Measurements from ENCODE around the gene ST6GALNAC2.

Gene ST6GALNAC2

DNA sequence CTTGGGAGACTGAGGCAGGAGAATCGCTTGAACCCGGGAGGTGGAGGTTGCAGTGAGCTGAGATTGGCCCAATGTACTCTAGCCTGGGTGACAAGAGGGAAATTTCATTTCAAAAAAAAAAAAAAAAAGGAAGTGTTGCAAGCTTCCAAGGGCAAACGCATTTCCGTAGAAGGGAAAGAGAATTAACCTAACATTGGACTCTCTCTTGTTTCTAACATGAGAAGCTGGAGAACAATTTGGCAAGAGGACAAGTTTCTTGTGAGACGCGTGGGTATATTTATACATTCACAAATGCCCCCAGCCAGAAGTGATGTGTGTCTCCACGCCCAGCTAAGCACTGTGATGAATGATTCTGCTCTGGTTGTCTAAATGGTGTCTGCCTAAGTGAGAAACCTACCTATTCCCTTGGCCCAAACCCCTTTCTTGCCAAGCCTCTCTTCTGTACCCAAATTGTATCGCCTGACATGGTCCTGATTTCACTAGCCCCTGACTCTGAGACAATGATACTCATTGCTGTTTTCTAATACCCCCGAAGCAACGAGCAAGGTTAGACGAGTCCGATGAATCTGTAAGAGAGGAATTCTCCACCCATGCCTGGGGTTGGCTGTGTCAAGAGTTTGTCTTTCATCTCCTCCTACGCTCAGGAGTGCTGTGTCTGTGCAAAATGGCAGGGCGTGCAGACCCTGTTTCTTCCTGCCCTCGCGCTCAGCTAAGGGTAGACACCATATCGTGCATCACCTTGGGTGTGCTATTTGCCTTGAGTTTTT, 14.2 kb upstream of the ST6GALNAC2 start:
- DNase-seq (ENCODE audit: low spot score) = no peak

GRCh38 chr17:76598004-76598439, 12.4 kb upstream of the ST6GALNAC2 start:
- DNase-seq (ENCODE audit: low spot score) = no peak

DNA sequence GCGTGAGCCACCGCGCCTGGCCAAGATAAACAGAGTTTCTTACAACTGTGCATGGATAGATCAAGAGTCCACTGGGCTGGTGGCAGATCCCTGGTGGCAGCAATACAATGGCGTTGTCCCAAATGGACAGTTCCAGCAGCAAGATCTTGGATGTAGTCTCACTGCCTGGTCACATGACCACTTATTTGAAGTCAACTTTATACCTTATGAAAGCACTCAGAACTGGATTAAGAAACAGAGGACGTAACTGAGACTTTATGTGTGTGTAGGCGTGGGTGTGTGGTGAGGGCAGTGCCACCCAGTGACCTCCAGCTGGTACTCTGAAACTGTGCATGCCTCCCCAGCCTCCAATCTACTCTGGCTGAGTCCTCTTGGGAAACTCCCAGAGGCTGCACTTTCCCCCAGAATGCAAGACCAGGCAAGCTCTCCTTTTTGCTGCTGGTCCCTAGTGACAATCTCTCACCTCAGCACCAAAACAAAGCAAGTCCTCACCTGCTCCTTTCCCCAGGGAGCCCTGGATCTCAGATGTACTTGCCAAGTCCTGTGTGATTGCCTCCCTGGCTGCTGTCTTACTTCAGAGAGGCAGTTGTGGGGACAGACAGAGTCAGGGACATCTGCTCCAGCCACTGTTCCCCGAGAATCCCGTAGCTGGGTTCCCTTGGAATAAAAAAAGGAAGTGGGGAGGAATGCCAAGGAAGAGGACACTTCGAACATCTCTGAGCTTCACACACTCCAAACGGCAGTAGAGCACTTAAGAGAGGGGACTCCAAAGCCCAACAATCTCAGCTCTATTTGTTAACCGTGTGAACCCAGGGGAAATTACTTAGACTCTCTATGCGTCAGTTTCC, 11.7 kb upstream of the ST6GALNAC2 start:
- no peak for DNase-seq (ENCODE audit: low spot score)

- no peak for DNase-seq (ENCODE audit: low spot score)
Observed at GRCh38 chr17:76594690-76595089, 9.0 kb upstream of the ST6GALNAC2 start.

DNA sequence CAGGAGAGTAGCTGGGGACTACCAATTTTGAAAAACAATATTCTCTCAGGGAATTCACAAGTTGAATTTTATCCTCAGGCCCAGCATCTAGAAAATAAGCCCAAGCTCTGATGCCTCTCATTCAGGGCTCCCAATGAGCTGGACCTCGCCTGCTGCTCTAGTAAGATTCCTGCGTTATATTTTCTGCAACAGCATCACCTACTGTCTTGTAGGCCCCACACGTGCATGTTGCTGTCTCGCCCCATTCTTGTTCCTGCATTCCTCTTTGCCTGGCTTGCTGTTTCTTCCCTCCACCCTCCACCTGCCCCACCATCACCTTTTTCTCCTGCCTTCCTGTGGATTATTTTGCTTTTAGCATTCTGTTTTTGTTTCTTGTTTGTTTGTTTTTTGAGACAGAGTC, 8.3 kb upstream of the ST6GALNAC2 start:
- no peak for DNase-seq (ENCODE audit: low spot score)

DNA sequence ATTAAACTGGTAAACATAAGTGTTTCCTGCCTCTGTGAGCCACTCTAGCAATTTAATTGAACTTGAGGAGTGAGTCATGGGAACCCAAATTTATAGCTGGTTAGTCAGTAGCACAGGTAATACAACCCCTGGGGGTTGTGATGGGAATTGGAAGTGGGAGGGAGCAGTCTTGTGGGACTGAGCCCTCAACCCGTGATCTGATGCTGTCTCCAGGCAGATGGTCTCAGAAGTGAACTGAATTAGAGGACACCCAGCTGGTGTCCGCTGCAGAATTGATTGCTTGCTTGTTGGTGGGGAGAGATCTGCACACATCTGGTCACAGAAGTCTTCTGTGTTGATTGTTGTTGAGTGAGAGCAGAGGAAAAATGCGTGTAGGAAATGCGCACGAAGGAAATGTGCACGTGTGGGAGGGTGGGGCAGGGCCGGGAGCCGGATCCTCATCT, 7.7 kb upstream of the ST6GALNAC2 start:
- DNase-seq (ENCODE audit: low spot score) = no peak

DNA sequence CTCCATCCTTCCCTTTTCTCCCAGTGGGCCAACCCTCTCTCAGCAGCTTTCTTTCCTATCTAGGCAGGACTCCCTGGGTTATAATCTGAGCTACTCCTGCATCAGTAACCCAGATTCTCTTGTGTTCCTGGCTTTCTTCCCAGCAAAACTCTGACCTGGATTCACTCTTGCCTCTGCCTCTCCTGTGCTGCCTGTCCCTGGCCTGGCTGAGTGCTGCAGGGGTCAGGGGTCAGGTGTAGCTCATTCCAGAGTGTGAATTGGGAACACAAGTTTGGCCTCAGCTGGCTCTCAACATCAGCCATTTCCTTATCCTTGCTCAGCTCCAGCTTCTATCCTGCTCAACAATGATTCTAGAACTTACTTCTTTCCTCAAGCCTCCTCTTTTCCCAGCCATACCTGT, 2.5 kb upstream of the ST6GALNAC2 start:
- DNase-seq (ENCODE audit: low spot score) = no peak

DNA sequence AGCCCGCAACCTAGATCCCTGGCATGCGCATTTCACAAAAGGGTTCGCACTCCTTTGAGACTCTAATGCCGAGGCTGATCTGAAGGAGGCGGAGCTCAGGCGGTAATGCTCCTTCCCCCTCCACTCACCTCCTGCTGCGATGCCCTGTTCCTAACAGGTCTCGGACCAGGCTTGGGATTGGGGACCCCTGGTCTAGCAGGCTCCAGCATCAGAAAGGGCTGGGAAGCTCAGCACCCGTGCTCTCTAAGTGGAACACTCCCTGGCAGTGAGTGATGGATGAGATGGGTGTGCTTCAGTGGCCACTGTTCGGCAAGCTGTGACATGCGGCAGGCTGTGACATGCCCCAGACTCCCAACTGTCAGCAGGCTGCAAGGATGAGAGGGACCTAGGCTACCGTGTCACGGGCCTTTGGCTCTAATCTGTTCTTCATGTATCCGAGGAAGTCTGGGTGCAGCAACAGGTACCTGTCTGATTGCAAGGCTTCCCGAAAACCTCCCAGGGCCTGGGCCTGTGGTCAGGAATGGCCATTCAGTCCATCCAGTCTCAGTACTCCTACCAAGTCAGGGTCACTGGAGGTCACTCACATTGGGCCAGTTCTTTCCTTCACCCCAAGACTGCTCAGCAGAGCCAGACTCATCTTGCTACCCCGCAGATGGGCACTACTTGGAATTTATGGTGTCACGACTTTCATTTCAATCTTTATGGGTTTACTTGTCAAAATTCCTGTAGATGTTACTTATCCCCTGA, 1.3 kb upstream of the ST6GALNAC2 start:
- no peak for DNase-seq (ENCODE audit: low spot score)

DNA sequence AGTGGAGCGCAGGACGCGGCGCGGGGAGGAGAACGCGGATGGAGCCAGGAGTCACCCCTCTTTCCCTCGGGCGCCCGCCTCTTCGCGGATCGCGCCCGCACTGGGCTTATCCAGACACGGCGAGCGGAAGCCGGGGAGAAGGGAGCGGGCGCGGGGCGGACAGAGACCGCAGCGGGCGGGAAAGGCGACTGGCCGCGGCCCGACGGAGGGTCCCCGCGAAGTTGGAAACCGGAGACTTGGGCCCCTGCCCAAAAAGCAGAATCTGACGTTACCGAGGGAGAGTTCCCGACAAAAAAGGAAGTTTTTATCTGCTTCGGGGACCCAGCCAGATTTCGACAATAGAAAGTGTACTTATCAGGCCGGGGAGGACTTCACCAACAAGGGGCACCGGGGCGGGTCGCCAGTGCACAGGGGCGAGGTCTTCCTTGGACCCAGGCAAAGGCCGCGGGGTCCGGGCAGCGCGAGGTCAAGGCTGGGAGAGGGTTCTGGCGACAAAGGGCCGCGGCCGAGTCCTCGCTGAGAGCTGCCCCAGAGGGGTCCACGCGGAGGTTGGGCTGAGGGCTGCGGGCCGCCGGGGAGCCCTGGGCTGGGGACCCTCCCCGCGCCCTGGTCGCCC, 519 bp downstream of the ST6GALNAC2 start:
- no peak for DNase-seq (ENCODE audit: low spot score)

DNA sequence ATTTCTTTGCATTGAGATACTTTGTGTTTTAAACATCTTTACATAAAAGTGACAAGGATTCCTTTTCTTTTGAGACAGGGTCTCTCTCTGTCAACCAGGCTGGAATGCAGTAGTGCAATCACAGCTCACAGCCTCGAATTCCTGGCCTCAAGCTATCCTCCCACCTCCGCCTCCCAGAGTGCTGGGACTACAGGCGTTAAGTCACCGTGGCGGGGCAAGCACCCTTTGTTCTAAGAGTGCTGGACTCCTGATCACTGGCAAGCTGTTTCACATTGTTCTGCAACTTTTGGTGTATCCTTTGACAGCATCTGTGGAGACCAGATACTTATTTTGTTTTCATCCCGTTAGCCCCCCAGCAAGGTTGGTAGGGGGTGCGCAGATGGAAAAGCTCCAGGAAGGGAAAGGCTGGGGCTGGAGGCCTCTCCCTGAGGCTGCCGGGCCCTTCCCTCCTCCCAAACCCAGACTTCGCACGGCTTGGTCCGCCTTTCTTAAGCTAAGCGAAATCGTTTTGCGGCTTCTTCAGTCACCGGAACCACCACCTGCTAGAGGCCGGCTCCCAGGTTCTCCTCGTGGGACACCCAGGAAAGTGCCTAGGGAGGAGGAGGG, 1.1 kb downstream of the ST6GALNAC2 start:
- no peak for DNase-seq (ENCODE audit: low spot score)

DNA sequence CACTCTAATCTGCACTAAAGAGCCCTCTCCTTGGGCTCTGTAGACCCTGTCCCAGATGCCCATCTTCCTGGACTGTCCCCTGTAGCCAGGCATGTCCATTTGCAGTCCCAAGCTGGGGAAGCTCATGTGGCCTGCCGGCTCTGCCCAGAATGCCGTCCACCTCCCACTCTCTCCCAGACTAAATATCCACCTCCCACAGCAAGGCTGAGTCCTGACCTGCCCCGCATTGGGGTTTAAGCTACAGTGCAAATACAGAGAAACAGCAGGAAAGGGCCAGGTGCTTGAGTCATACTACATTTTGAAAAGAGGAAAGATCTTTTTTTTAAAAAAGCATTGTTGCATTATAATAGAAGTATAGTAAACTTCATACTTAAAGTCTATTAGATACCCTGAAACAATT, 3.0 kb downstream of the ST6GALNAC2 start:
- no peak for DNase-seq (ENCODE audit: low spot score)

- no peak for DNase-seq (ENCODE audit: low spot score)
Observed at GRCh38 chr17:76581515-76581914, 4.1 kb downstream of the ST6GALNAC2 start.

DNA sequence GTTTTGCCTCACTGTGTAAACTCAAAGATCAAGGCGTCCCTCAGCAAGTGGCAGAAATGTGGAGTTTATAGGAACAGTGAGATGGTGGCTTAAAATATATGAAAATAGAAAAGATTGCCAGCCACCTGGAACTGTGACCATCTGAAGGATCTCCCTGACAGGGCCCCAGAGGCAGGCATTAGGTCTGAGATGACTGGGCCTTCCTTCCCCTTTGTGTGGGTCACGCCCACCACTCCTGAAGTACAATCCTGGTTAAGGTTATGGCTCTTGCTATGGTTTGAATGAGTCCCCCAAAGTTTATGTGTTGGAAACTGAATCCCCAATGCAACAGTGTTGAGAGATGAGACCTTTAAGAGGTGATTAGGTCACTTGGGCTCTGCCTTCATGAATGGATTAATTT, 6.4 kb downstream of the ST6GALNAC2 start:
- DNase-seq (ENCODE audit: low spot score) = no peak

DNA sequence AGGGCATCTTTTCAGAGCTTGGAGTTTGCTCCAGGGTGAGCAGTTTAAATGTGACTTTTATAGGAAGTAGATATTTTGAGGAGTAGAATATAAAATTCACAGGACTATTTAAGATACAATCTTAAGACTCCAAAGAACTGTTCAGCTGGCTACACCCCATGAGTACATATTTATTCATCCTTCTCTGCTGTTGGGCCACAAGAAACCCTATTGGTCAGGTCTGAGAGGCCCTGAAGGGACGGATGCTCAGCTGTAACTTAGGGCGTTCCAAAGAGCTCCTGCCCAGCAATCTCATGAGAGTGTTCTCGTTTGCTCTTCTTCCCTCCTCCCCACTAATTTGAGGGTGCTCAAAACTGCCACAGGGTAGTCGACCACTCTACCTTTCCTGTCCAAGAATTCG, 7.3 kb downstream of the ST6GALNAC2 start:
- DNase-seq (ENCODE audit: low spot score) = no peak

GRCh38 chr17:76577876-76578275, 7.8 kb downstream of the ST6GALNAC2 start:
- DNase-seq (ENCODE audit: low spot score) = no peak

DNA sequence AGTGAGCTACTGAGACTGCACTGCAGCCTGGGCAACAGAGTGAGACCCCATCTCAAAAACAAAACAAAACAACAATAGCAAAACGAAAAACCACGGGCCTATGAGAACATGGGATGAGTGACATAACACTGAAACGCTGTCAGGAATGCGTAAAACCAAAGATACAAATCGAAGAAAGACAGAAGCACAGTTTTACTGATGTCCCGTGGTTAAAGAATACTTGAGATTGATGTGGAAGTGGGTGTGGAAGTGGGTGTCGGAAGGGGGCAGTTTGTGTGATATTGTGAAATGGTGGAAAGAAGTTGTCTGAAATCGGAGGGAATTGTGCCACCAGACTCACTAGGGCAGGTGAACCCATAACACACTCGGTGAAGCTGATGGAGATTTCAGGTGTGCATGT, 9.5 kb downstream of the ST6GALNAC2 start:
- DNase-seq (ENCODE audit: low spot score) = no peak

- DNase-seq (ENCODE audit: low spot score) = no peak
Observed at GRCh38 chr17:76575570-76575969, 10.1 kb downstream of the ST6GALNAC2 start.

- no peak for DNase-seq (ENCODE audit: low spot score)
Observed at GRCh38 chr17:76574166-76574565, 11.5 kb downstream of the ST6GALNAC2 start.

DNA sequence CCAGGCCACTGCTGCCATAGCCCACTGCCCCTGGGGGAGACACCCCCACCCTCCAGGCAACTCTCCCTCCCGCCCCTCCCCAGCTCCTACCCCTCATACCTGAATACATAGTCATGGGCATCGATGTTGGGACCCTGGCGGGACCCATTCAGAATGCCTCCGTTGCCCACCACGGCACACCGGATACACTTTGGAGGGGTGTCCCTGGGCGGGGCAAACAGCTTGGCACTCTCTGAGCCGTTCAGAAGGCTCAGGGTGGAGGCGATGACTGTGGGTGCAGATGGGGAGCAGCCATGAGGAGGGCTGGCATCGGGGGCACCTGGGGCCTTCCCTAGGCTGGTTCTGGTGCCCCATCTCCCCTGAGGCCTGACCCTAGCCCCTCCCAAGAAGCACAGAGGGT, 12.6 kb downstream of the ST6GALNAC2 start:
- DNase-seq (ENCODE audit: low spot score) = no peak

- no peak for DNase-seq (ENCODE audit: low spot score)
Observed at GRCh38 chr17:76572201-76572910, 13.3 kb downstream of the ST6GALNAC2 start.

DNA sequence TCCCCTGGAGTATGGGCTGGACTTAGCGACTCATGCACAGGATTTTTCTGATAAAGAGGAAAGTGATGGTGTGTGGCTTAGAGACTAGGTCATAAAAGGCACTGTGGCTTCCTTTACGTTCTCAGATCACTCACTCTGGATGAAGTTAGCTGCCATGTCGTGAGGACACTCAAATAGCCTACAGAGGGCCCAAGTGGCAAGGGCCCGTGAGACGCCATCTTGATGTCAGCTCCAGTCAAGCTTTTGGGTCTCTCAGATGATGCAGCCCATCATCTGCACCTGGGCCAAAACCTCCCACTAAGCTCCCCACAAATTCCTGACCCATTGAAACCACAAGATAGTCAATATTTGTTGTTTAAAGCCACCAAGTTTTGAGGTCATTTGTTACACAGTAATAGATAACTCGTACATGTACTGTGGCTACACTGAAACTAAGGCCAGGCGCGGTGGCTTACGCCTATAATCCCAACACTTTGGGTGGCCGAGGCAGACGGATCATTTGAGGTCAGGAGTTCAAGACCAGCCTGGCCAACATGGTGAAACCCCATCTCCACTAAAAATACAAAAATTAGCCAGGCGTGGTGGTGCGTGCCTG, 14.7 kb downstream of the ST6GALNAC2 start:
- DNase-seq (ENCODE audit: low spot score) = no peak

Measured in left forelimb (tissue), 1 donor.